H1 (cell line): Measurements from ENCODE around the gene KIF13A. TPM values are rescaled to one million over a fixed set of nuclear protein-coding genes. Genes with fewer than 3 reads are reported as not detected.

Experiments
- CTCF ChIA-PET: fragments of 300-600 bp; sonication (Branson Sonifier 250); formaldehyde crosslinking; loops from one replicate; lab custom pipeline; 2021; ENCODE audit not compliant: partially characterized antibody; lab: Charles Lee
- POLR2A ChIA-PET: fragments of 300-600 bp; sonication (Branson Sonifier 250); formaldehyde crosslinking; loops from one replicate; lab custom pipeline; 2021; ENCODE audit warnings: inconsistent platforms; ENCODE audit not compliant: partially characterized antibody; lab: Charles Lee
- DNase-seq, 2 experiments: peaks; one replicate each; pipeline versions ENCODE4 v3.0.0 to v3.0.0-alpha.2; 2010 to 2022; ENCODE audit warnings: low spot score in 2 of 2, low read depth in 1 of 2, mixed read lengths in 1 of 2
- FAIRE-seq: peaks from 2 replicates; lab custom pipeline; 2011; peaks lifted over from hg19 to GRCh38; lab: Jason Lieb, UNC
- H2AFZ ChIP-seq: 2 replicates; pipeline ENCODE4 v1.8.1; 2012; ENCODE audit warnings: low read length, inconsistent platforms
- H2AK5ac ChIP-seq: 2 replicates; pipeline ENCODE4 v1.6.1; 2013; ENCODE audit warnings: low read depth, low read length
- H2BK120ac ChIP-seq: replicated peaks from 2 replicates; pipeline ENCODE3; 2013; ENCODE audit warnings: low read depth, low read length, inconsistent platforms
- H2BK12ac ChIP-seq: 2 replicates; pipeline ENCODE4 v1.6.1; 2013; ENCODE audit warnings: low read depth, low read length
- H2BK15ac ChIP-seq: 2 replicates; pipeline ENCODE4 v1.6.1; 2013; ENCODE audit warnings: low read length
- H2BK20ac ChIP-seq: 2 replicates; pipeline ENCODE4 v1.6.1; 2013; ENCODE audit warnings: low read length
- H2BK5ac ChIP-seq: 2 replicates; pipeline ENCODE4 v1.6.1; 2013; ENCODE audit warnings: low read depth, low read length
- H3K14ac ChIP-seq: 2 replicates; pipeline ENCODE4 v1.6.1; 2013; ENCODE audit warnings: inconsistent platforms; ENCODE audit not compliant: insufficient read length
- H3K18ac ChIP-seq: 2 replicates; pipeline ENCODE4 v1.6.1; 2013; ENCODE audit warnings: low read length; ENCODE audit errors: extremely low read depth
- H3K23ac ChIP-seq: 2 replicates; pipeline ENCODE4 v1.6.1; 2013; ENCODE audit warnings: inconsistent platforms; ENCODE audit not compliant: insufficient read length
- H3K23me2 ChIP-seq: 2 replicates; pipeline ENCODE4 v1.6.1; 2013; ENCODE audit warnings: low read depth, low read length
- H3K27ac ChIP-seq: 2 replicates; pipeline ENCODE4 v1.6.1; 2011; ENCODE audit warnings: low read depth, low read length, inconsistent platforms
- H3K27me3 ChIP-seq, 4 experiments: replicated peaks in 1 of 4; 1 replicate in 1 of 4; 2 replicates in 3 of 4; pipeline versions ENCODE4 v1.6.1 to v1.8.1; 2011 to 2013; ENCODE audit warnings: low read length in 3 of 4, mild to moderate bottlenecking in 3 of 4, inconsistent platforms in 2 of 4, mixed read lengths in 2 of 4, moderate library complexity in 1 of 4; ENCODE audit not compliant: control insufficient read depth in 3 of 4, insufficient read depth in 3 of 4; ENCODE audit errors: extremely low read depth in 1 of 4
- H3K36me3 ChIP-seq, 4 experiments: 2 replicates each; pipeline versions ENCODE4 v1.6.1 to v1.8.1; 2011 to 2013; ENCODE audit warnings: mild to moderate bottlenecking in 4 of 4, low read length in 3 of 4, moderate library complexity in 2 of 4, control low read depth in 1 of 4, inconsistent platforms in 1 of 4; ENCODE audit not compliant: insufficient read depth in 4 of 4, control insufficient read depth in 2 of 4
- H3K4ac ChIP-seq: replicated peaks from 2 replicates; pipeline ENCODE3; 2013; ENCODE audit warnings: low read length, low read depth, mixed read lengths, inconsistent platforms; ENCODE audit not compliant: insufficient read length
- H3K4me1 ChIP-seq, 4 experiments: replicated peaks in 1 of 4; 1 replicate in 1 of 4; 2 replicates in 3 of 4; pipeline versions ENCODE4 v1.6.1 to v1.8.1; 2011 to 2013; ENCODE audit warnings: low read length in 3 of 4, inconsistent platforms in 2 of 4, mixed read lengths in 1 of 4; ENCODE audit not compliant: insufficient read depth in 4 of 4, control insufficient read depth in 3 of 4
- H3K4me2 ChIP-seq, 2 experiments: 2 replicates each; pipeline versions ENCODE4 v1.6.1 to v1.8.1; 2011 to 2013; ENCODE audit warnings: low read depth in 2 of 2, low read length in 2 of 2, control low read depth in 1 of 2, inconsistent platforms in 1 of 2, mild to moderate bottlenecking in 1 of 2; ENCODE audit not compliant: insufficient read depth in 1 of 2
- H3K4me3 ChIP-seq, 4 experiments: fragments of 200-600, 300-600 bp in 1 of 4; sonication (generic), shearing (Covaris generic), sonication (Bioruptor Twin) in 1 of 4; 2 replicates each; pipeline versions ENCODE4 v1.5.1 to v1.8.1; 2011 to 2016; ENCODE audit warnings: low read length in 4 of 4, low read depth in 3 of 4, control low read depth in 2 of 4, inconsistent platforms in 2 of 4, mild to moderate bottlenecking in 2 of 4, mixed read lengths in 1 of 4, moderate library complexity in 1 of 4; ENCODE audit not compliant: insufficient read depth in 2 of 4; ENCODE audit errors: extremely low read depth in 1 of 4
- H3K56ac ChIP-seq: replicated peaks from 2 replicates; pipeline ENCODE3; 2013; ENCODE audit warnings: low read depth, mild to moderate bottlenecking, mixed read lengths, low read length, inconsistent platforms; ENCODE audit not compliant: insufficient read length
- H3K79me1 ChIP-seq: 2 replicates; pipeline ENCODE4 v1.6.1; 2013; ENCODE audit warnings: low read depth, low read length, control low read depth
- H3K79me2 ChIP-seq, 2 experiments: 2 replicates each; pipeline versions ENCODE4 v1.6.1 to v1.8.1; 2012 to 2013; ENCODE audit warnings: low read length in 2 of 2, mild to moderate bottlenecking in 2 of 2, inconsistent platforms in 1 of 2; ENCODE audit not compliant: insufficient read depth in 2 of 2, control insufficient read depth in 1 of 2
- H3K9ac ChIP-seq, 4 experiments: replicated peaks in 1 of 4; 1 replicate in 1 of 4; 2 replicates in 3 of 4; pipeline versions ENCODE4 v1.6.1 to v1.8.1; 2011 to 2013; ENCODE audit warnings: low read depth in 3 of 4, low read length in 3 of 4, control low read depth in 2 of 4, mild to moderate bottlenecking in 2 of 4, moderate library complexity in 2 of 4, inconsistent platforms in 1 of 4; ENCODE audit errors: extremely low read depth in 1 of 4
- H3K9me3 ChIP-seq, 2 experiments: 2 replicates each; pipeline versions ENCODE4 v1.6.1 to v1.8.1; 2012 to 2013; ENCODE audit warnings: mild to moderate bottlenecking in 2 of 2, moderate library complexity in 2 of 2, control low read depth in 1 of 2, inconsistent platforms in 1 of 2, low read depth in 1 of 2, low read length in 1 of 2, mixed read lengths in 1 of 2; ENCODE audit not compliant: insufficient read depth in 2 of 2
- H4K20me1 ChIP-seq, 2 experiments: replicated peaks in 1 of 2; 2 replicates each; pipeline versions ENCODE3 to v1.8.1; 2011 to 2013; ENCODE audit warnings: inconsistent platforms in 2 of 2, low read length in 2 of 2, mild to moderate bottlenecking in 1 of 2; ENCODE audit not compliant: insufficient read depth in 2 of 2, control insufficient read depth in 1 of 2
- H4K5ac ChIP-seq: 2 replicates; pipeline ENCODE4 v1.6.1; 2013; ENCODE audit warnings: low read length, low read depth, mixed read lengths, inconsistent platforms; ENCODE audit not compliant: insufficient read length
- H4K8ac ChIP-seq: 2 replicates; pipeline ENCODE4 v1.8.0; 2013; ENCODE audit warnings: mild to moderate bottlenecking, moderate library complexity, low read length, inconsistent platforms; ENCODE audit not compliant: insufficient read depth; ENCODE audit errors: extremely low read depth
- H4K91ac ChIP-seq: replicated peaks from 2 replicates; pipeline ENCODE3; 2013; ENCODE audit warnings: low read length, mixed read lengths, inconsistent platforms; ENCODE audit not compliant: insufficient read length
- CEBPB ChIP-seq: IDR thresholded peaks from 2 replicates; pipeline ENCODE4 v1.6.1; 2012; ENCODE audit warnings: low read depth, low read length
- CHD2 ChIP-seq: IDR thresholded peaks from 2 replicates; pipeline ENCODE4 v1.6.1; 2012; ENCODE audit warnings: low read length, improper control_type of control experiment
- E2F6 ChIP-seq: IDR thresholded peaks from 2 replicates; pipeline ENCODE4 v1.6.1; 2012; ENCODE audit warnings: inconsistent platforms
- KDM4A ChIP-seq: IDR thresholded peaks from one replicate; pipeline ENCODE4 v1.7.1; 2012; ENCODE audit warnings: low read depth, mild to moderate bottlenecking, moderate library complexity, low read length, inconsistent platforms; ENCODE audit not compliant: severe bottlenecking
- NRF1 ChIP-seq: IDR thresholded peaks from 2 replicates; pipeline ENCODE4 v1.6.1; 2011; ENCODE audit warnings: mild to moderate bottlenecking, low read depth, low read length, improper control_type of control experiment
- POLR2A ChIP-seq, 2 experiments: IDR thresholded peaks; 1 replicate in 1 of 2; 2 replicates in 1 of 2; pipeline ENCODE4 v1.6.1; 2011; ENCODE audit warnings: low read depth in 2 of 2, low read length in 2 of 2, mild to moderate bottlenecking in 2 of 2; ENCODE audit errors: control extremely low read depth in 1 of 2
- RBBP5 ChIP-seq: IDR thresholded peaks from 2 replicates; pipeline ENCODE4 v1.7.1; 2012; ENCODE audit warnings: low read depth, mild to moderate bottlenecking, inconsistent platforms, low read length, moderate library complexity, borderline replicate concordance
- RFX5 ChIP-seq: IDR thresholded peaks from 2 replicates; pipeline ENCODE4 v1.6.1; 2011; ENCODE audit warnings: low read depth, low read length, improper control_type of control experiment, borderline replicate concordance
- SP2 ChIP-seq: IDR thresholded peaks from 2 replicates; pipeline ENCODE4 v1.6.1; 2012; ENCODE audit warnings: mild to moderate bottlenecking, low read length, inconsistent platforms
- TAF1 ChIP-seq: IDR thresholded peaks from 2 replicates; pipeline ENCODE4 v1.6.1; 2011; ENCODE audit warnings: mild to moderate bottlenecking, low read depth, low read length
- TCF12 ChIP-seq: IDR thresholded peaks from 2 replicates; pipeline ENCODE4 v1.6.1; 2011; ENCODE audit warnings: low read depth, mild to moderate bottlenecking, low read length
- WGBS, 2 experiments: shearing (Covaris generic) in 1 of 2; methylation state at CpG; one replicate each; pipeline versions ENCODE4 v1.1.6 to v1.1.7; 2013 to 2015; ENCODE audit warnings: low lambda C conversion rate in 2 of 2, mixed read lengths in 2 of 2, inconsistent platforms in 1 of 2, low coverage in 1 of 2, missing lambda C conversion rate in 1 of 2; ENCODE audit not compliant: insufficient replicate concordance in 2 of 2, insufficient coverage in 1 of 2, insufficient read length in 1 of 2; ENCODE audit errors: extremely low coverage in 1 of 2, missing lambda C conversion rate in 1 of 2; 5-methylcytosine and 5-hydroxymethylcytosine counted together
- polyA plus RNA-seq, 7 experiments: library from polyadenylated mRNA; depleted of rRNA in 3 of 7; stranded (reverse) in 5 of 7; unstranded in 2 of 7; fragments of >200 nt in 5 of 7; fragments of 200-250 nt in 2 of 7; gene quantifications; 1 replicate in 5 of 7; 2 replicates in 1 of 7; 4 replicates in 1 of 7; pipeline versions ENCODE4 v1.2.1 to v1.2.3, GENCODE V29; 2011 to 2013; ENCODE audit warnings: missing spikeins in 2 of 7, mixed read lengths in 2 of 7
- total RNA-seq: library from RNA; stranded (reverse); fragmentation: NEBNext Ultra II Directional; extraction: Animal tissue kit (Norgen Biotek cat#: 25700); gene quantifications from 2 replicates; pipeline ENCODE4 v1.2.1, GENCODE V29; 2021

KIF13A gene
- total and polyA plus RNA-seq, 2 of the 8 experiments (the other 6 are each of a cell fraction or from before 2014, with no cell fraction given): 14.7 to 40.8 TPM

GRCh38 chr6:17968876-17969275 lies 18.6 kb downstream of the KIF13A start:
- ChIA-PET POLR2A (interaction anchor here (1.2 kb wide), 1 partner anchor 19 kb away, joined by 3 read pairs; the partner anchor contains the start of gene KIF13A), CTCF (interaction anchor here (0.7 to 2.0 kb wide), 2 partner anchors 10 to 149 kb away, joined by 3 to 5 read pairs; no protein-coding TSS in a partner anchor)
- Histone ChIP-seq H3K79me1 (peaks cover 10% of the 10 kb centered on the region), H2BK12ac (no peak overlapping the region), H3K23ac (no peak overlapping the region), H3K27ac (no peak overlapping the region), H3K56ac (no peak overlapping the region), H4K5ac (no peak overlapping the region), H3K36me3 (no peaks in the 10 kb centered on the region), H2AK5ac (no peak overlapping the region), H3K14ac (no peak overlapping the region), H4K91ac (no peak overlapping the region), H3K4me1 (peaks cover 0 to 7% (median 3%) of the 10 kb centered on the region in 4 experiments; a peak in 4 of 7 replicates), H3K9me3 (no peaks in the 10 kb centered on the region), H3K4me2 (no peak overlapping the region), H2BK5ac (no peak overlapping the region), H3K9ac (no peak overlapping the region), H3K27me3 (peaks cover 0 to 1% (median 0%) of the 10 kb centered on the region in 4 experiments; a peak in 1 of 7 replicates), H2BK20ac (no peak overlapping the region), H3K4me3 (no peak overlapping the region), H3K4ac (no peak overlapping the region), H3K18ac (no peak overlapping the region), H2BK120ac (no peak overlapping the region), H2BK15ac (no peak overlapping the region), H4K8ac (no peak overlapping the region), H3K79me2 (peaks cover 0 to 93% of the 10 kb centered on the region in 2 experiments; a peak in 2 of 4 replicates), H3K23me2 (no peaks in the 10 kb centered on the region), H4K20me1 (peaks cover 0 to 7% of the 10 kb centered on the region in 2 experiments), H2AFZ (no peak overlapping the region)
- FAIRE-seq: no peak
- 86% methylated on average over 2 of the region's 2 CpGs; no CpG with 5 or more reads in 1 of the 2 experiments for WGBS, 2 experiments
- no peak for DNase-seq
- no peak for TF ChIP-seq RFX5
- TF ChIP-seq POLR2A (IDR thresholded peaks at IDR 0.05; ENCODE audit: control extremely low read depth in 1 of 2, low read depth in 2 of 2, low read length in 2 of 2): no peak
- no peak for TF ChIP-seq CEBPB
- TF ChIP-seq KDM4A: no peak
- no peak for TF ChIP-seq E2F6
- no peak for TF ChIP-seq CHD2
- no peak for TF ChIP-seq SP2
- TF ChIP-seq TCF12: no peak
- no peak for TF ChIP-seq RBBP5
- TF ChIP-seq TAF1: no peak
- no peak for TF ChIP-seq NRF1
